ENCODE results near the gene PTPRN2.

PTPRN2 gene

GRCh38 chr7:157971501-157971900 is 616.1 kb downstream of the PTPRN2 start:
- Histone ChIP-seq H3K79me2 (no peaks in the 10 kb centered on the region), H2AFZ (no peak overlapping the region), H3K9ac (no peak overlapping the region), H3K4me1 (no peaks in the 10 kb centered on the region), H3K27ac (no peak overlapping the region), H3K27me3 (ENCODE audit: control insufficient read depth, insufficient read depth, low read length) (no peaks in the 10 kb centered on the region), H3K4me3 (ENCODE audit: low read depth, low read length) (no peak overlapping the region), H3K9me3 (ENCODE audit: control insufficient read depth, low read length) (no peaks in the 10 kb centered on the region), H3K36me3 (ENCODE audit: control insufficient read depth, insufficient read depth, low read length) (no peaks in the 10 kb centered on the region), H3K4me2 (ENCODE audit: low read length) (no peak overlapping the region)
- TF ChIP-seq CTCF (IDR thresholded peaks at IDR 0.05) = no peak

- no peak overlapping the region for H3K27ac ChIP-seq
- H3K27me3 ChIP-seq (ENCODE audit: control insufficient read depth, insufficient read depth, low read length) = no peaks in the 10 kb centered on the region
- H3K36me3 ChIP-seq (ENCODE audit: control insufficient read depth, insufficient read depth, low read length) = no peaks in the 10 kb centered on the region
- no peak overlapping the region for H3K4me3 ChIP-seq (ENCODE audit: low read depth, low read length)
- H3K9ac ChIP-seq = no peak overlapping the region
- TF ChIP-seq CTCF (IDR thresholded peaks at IDR 0.05) = no peak
- no peaks in the 10 kb centered on the region for H3K79me2 ChIP-seq
- no peak overlapping the region for H2AFZ ChIP-seq
- no peaks in the 10 kb centered on the region for H3K4me1 ChIP-seq
- no peaks in the 10 kb centered on the region for H3K9me3 ChIP-seq (ENCODE audit: control insufficient read depth, low read length)
- no peak overlapping the region for H3K4me2 ChIP-seq (ENCODE audit: low read length)
Observed at GRCh38 chr7:157970744-157971143, 616.9 kb downstream of the PTPRN2 start.

GRCh38 chr7:157969995-157970394 is 617.6 kb downstream of the PTPRN2 start:
- Histone ChIP-seq H3K27me3 (ENCODE audit: control insufficient read depth, insufficient read depth, low read length) (no peaks in the 10 kb centered on the region), H2AFZ (no peak overlapping the region), H3K4me1 (no peaks in the 10 kb centered on the region), H3K36me3 (ENCODE audit: control insufficient read depth, insufficient read depth, low read length) (no peaks in the 10 kb centered on the region), H3K4me2 (ENCODE audit: low read length) (no peak overlapping the region), H3K79me2 (no peaks in the 10 kb centered on the region), H3K4me3 (ENCODE audit: low read depth, low read length) (no peak overlapping the region), H3K9me3 (ENCODE audit: control insufficient read depth, low read length) (no peaks in the 10 kb centered on the region), H3K27ac (no peak overlapping the region), H3K9ac (no peak overlapping the region)
- no peak for TF ChIP-seq CTCF (IDR thresholded peaks at IDR 0.05)

GRCh38 chr7:157966490-157966889 is 621.1 kb downstream of the PTPRN2 start:
- H3K79me2 ChIP-seq = no peaks in the 10 kb centered on the region
- no peaks in the 10 kb centered on the region for H3K4me1 ChIP-seq
- H3K4me2 ChIP-seq (ENCODE audit: low read length) = no peak overlapping the region
- no peak for TF ChIP-seq CTCF (IDR thresholded peaks at IDR 0.05)
- H2AFZ ChIP-seq = no peak overlapping the region
- no peak overlapping the region for H3K4me3 ChIP-seq (ENCODE audit: low read depth, low read length)
- H3K9me3 ChIP-seq (ENCODE audit: control insufficient read depth, low read length) = no peaks in the 10 kb centered on the region
- H3K27me3 ChIP-seq (ENCODE audit: control insufficient read depth, insufficient read depth, low read length) = no peaks in the 10 kb centered on the region
- no peak overlapping the region for H3K27ac ChIP-seq
- H3K9ac ChIP-seq = no peak overlapping the region
- no peaks in the 10 kb centered on the region for H3K36me3 ChIP-seq (ENCODE audit: control insufficient read depth, insufficient read depth, low read length)

GRCh38 chr7:157964521-157964920 is 623.1 kb downstream of the PTPRN2 start:
- Histone ChIP-seq H3K9ac (no peak overlapping the region), H3K4me1 (no peaks in the 10 kb centered on the region), H3K27me3 (ENCODE audit: control insufficient read depth, insufficient read depth, low read length) (no peaks in the 10 kb centered on the region), H3K27ac (no peak overlapping the region), H3K9me3 (ENCODE audit: control insufficient read depth, low read length) (no peaks in the 10 kb centered on the region), H2AFZ (no peak overlapping the region), H3K36me3 (ENCODE audit: control insufficient read depth, insufficient read depth, low read length) (no peaks in the 10 kb centered on the region), H3K79me2 (no peaks in the 10 kb centered on the region), H3K4me3 (ENCODE audit: low read depth, low read length) (no peak overlapping the region), H3K4me2 (ENCODE audit: low read length) (no peak overlapping the region)
- no peak for TF ChIP-seq CTCF (IDR thresholded peaks at IDR 0.05)

All from parathyroid adenoma (tissue), 2 donors.